Fibroblast of peridontal ligament (primary cell): ENCODE measurements around the gene B3GALT6.

Experiments
- DNase-seq: peaks from one replicate; pipeline ENCODE4 v3.0.0-alpha.2; 2010; ENCODE audit errors: extremely low read depth

B3GALT6 gene

DNA sequence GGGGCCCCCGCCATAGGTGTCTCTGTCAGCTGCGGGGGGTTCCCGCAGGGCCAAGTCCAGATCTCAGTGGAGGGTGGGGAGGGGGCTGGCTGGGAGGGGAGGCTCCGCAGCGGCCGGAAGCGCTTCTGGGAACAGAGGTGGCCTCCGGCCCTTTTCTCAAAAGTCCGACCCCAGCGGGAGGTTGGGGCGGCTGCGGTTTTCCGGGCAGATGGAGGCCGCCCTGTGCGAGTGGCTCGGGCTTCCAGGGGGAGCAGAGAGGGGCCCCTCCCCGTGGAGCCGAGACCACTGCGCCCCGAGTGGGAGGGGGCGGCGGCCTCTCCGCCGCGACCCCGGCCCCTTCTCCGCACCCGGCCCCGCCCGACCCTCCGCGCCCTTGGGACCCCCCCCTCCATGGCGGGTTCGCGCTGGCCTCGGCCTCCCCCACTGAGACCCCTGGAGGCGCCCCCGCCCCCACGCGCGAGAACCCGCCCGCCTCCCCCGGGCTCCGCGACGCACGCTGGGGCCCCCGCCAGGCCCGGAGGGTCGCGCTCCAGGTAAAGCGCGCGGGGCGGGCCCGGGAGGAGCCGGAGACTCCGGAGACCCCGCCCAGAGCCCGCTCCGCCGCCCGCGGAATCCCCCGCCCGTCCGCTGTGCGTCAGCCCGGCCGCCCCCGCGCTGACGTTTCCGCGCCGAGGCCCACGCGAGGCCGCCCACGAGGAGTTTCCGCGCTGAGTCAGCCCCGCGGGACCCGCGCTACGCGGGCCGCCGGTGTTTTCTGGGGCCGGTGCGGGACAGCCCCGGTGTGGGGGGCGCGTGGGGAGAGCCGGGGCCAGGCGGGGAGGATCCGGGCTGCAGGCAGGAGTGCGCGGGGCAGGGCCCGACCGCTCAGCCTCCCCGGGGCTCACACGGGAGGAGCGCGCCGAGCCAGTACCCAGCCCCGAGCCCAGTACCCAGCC, 30.9 kb upstream of the B3GALT6 start:
- DNase-seq, result peak; percentile 25

DNA sequence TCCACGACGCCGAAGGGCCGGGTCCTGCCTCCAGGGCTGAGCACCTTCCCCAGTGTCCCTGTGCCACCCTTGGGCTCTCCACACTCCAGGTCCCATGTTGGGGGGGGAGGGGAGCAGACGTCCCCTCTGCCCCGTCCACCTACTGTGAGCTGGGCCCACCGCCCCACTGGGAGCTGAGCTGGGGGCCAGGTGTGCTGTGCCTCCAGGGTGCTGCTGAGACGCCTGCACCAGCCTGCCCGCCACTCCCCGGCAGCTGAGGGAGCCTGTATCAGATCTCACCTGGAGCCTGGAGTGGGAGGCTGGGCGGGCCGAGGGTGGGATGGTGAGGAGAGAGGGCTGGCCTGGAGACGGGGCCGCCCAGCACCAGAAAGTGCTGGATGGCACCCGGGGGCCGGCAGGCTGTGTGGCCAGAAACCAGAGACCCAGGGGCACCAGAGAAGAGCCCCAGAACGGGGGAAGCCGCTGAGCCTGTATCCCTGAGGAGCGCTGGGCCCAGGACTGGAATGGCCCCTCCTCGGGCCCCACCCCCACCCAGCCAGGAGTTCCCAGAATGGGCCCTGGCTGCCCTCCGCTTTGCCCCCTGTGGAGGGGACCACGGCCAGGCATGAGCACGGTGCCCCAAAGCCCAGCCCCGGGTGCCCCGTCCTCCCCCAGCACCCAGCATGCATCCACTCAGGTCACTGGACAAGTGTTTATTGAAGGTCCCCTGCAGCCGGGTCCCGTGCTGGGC, 29.0 kb upstream of the B3GALT6 start:
- no peak for DNase-seq

DNA sequence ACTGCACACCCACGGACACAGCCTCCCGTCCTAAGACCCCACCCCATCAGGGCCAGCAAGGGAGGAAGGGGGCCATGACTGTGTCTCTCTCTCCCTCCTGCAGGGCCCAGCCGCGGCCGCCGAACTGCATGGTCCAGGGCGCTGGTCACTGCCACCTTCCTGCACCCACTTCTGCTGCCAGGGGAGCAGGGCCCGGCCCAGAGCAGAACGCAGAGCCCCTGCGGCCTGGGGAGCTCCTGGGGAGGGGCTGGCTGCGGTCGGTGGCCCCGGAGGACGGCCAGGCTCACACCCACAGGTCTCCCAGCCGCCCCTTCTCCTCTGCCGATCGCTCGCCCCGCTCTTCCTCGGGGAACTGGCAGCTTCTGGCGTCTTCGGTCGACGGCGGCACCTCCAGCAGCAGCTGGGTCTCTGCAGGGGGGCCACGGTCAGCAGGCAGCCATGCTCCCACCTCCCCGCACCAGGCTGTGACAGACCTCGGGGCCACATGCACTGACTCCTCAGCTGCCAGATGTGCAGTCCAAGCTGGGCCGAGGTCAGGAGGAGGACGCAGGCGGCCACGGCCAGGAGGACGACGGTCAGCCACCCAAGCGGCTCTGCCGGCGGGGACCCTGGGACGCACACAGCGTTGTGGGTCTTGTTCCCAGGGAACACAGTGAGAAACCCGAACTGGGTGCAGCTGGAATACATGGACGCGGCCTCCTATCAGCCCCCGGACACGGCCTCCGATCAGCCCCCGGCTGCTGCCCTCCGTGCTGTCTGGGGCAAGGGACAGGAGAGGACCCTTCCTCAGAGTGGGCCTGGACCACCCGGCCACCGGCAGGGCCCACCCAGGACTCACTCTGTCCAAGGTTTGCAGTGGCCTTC, 28.2 kb upstream of the B3GALT6 start:
- DNase-seq, result no peak

DNA sequence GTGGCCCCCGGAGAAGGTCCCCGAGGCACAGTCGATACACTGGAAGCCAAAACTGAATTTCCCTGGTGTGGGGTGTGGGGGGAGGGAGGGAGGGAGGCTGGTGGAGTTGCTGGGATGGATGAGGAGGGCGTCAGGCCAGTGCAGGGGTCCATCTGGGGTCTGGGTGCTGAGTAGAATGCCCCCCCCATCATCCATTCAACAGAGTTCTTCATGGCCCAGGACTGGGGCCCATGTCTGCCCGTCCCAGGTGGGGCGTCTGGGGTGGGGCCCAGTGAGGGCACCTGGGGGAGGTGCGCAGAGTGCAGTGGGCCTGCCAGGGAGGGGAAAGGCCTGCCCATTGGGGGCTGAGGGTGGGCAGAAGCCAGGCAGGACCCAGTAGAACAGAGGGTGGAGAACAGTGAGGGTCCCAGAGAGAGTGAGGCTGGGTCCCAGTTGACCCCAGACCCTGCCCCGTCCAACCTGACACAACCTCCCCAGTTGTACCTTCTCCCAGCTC, 27.6 kb upstream of the B3GALT6 start:
- DNase-seq, result no peak

DNA sequence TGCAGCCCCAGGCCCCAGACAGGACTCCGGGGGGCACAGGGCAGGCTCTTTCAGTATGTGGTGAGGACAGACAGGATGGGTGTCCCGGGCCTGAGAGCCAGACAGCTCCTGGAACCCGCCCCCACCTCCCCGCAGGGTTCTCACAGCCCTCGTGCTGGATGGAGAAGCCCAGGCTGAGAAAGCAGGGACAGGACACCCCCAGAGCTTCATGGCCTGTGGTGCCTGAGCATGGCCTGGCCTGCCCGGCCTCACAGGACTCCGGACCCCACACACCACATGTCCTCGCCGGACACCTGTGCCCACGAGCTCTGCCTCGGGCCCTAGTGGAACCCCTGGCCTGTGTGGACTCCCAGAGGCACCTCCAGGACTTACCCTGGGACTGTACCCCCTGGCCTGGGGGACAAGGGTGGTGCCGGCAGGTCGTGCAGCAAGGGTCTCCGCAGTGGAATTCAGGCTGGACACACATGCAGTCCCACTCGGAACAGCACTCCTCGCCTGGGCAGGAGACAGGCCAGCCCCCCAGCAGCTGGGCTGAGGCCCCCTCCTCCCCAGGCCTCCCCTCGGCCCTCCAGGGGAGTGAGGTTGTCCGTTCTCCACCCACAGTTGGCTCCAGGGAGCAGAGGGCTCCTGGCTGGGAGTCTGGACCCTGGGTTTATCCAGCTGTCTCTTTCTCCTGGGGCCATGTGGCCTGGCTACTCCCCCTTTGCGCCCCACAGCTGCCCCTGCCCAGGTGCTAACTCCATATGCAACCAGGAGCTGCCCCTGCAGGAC, 26.9 kb upstream of the B3GALT6 start:
- DNase-seq, result no peak

DNA sequence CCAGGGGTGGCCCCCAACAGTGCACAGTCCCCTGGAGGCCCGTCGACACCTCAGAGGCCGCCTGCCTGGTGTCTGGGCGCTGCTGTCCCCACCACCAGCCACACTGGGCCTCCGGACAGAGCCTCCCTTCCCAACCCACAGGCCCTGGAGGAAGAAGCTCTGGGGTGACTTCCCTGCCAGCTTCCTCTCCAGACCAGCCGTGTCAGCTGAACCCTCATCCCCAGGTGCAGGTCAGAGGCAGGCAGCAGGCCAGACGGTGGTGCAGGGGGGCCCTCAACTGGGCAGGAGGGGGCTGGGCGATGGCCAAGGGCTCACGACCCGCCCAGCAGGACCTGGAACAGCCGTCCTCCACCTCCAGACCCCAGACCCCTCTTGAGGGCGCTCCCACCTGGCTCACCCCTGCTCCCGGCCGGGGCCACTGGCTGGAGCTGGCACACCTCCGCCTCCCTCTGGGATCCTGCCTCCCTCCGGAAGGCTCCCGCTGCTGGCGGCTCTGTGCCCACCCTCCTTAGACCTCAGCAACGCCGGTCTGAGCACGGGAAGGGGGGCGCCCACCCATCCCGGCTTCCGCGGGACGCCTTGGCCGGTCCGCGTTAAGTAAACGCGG, 26.2 kb upstream of the B3GALT6 start:
- DNase-seq, result no peak

DNA sequence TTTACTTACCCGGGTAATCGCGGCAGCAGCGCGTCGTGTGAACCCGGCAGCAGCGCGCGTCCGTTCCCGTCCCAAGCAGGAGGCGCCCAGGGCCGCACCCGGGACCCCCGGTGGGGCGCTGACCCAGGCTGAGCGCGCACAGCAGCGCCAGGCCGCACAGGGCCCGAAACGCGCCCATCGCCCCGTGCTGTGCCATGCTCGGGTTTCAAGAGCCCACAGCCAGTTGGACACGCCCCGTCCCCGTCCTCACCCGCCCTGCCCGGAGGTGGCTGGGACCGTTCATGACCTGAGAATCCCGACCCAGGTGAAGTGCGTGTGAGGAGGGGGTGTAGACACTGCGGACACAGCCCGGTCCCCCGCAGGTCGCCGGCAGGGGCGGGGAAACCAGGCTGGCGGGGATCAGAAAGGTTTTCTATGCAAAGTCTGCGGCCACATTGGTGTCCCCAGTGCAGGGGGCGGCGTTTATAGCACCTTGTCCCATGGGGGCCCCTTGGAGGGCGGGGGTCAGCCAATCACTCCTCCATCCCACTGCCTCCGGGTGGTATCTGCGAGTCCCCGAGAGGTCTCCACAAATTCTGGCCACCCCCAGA, 25.6 kb upstream of the B3GALT6 start, which contains the start of gene TNFRSF18:
Gene TNFRSF18 (minus strand): TSS at position 217 of the 590 bp plus-strand sequence. CDS start 21 bp downstream, at position 196.
- DNase-seq, result no peak

DNA sequence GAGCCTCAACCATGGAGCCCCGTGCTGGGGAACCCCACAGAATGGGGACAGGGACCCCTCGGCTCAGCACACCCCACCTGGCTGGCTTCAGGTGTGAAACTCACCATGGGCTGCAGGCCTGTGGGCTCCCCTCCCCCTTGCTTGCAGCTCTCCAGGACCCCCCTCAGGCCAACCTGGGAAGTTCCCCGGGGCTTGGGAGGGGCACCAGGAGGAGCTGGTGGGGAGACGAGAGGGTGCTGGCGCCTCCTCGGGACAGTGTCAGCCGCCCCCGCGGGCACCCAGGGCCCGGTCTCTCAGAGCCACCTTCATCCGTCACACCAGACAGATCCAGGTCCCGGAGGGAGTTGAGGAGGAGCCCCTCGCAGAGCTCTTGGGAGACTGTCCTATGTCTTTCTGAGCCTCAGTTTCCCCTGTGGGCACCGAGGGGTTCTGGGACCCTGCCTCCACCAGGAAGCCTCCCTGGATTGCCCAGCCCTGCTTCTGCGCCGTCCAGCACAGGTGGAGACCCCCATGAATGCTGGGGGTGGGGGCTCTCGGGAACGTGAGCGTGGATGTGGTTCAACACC, 25.0 kb upstream of the B3GALT6 start:
- DNase-seq, result no peak

DNA sequence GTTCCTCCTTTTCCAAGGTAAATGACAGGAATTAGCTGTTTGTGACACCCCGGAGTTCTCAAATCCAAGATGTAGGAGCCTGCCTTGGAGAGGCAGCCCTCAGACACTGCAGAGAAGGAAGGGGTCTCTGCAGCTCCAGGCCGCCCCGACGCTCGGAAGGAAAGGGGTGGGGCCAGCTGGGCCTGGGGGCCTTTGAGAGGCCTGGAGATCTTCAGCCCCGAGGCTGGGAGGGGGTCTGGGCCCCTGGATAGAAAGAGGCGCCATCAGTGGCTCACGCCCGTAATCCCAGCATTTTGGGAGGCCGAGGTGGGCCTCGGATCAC, 24.5 kb upstream of the B3GALT6 start:
- no peak for DNase-seq

DNA sequence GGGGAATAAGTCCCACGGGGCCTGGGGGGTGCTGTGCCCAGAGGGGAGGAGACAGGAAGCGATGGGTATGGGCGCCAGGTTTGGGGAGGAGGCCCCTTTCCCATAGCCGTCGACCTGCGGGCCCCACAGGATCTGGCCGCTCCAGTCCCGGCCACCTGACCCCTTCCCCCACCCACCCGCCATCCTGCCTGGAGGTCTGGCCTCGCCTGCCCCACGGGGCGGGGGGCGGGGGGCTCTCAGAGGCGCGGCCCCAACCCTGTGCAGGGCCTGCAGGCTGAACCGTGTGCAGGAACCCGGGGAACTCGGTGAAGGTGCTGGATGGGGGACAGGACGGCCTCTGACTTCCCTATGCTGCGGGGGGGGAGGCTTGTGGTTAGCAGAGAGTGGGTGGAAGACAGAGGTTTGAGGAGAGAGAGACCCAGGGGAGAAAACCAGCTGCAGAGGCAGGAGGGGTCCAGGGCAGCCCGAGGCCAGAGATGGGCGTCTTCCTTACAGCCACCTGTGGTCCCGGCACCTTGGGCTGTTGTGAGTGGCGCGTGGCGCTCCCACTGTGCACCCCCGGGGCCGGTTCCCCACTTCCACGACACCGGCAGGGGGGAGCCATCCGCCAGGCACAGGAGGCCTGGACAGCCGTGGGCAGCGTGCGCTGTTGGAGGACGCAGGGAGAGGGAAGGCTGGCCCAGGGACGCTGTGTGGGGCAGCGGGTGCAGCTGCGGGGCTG, 23.2 kb upstream of the B3GALT6 start:
- DNase-seq, result no peak

DNA sequence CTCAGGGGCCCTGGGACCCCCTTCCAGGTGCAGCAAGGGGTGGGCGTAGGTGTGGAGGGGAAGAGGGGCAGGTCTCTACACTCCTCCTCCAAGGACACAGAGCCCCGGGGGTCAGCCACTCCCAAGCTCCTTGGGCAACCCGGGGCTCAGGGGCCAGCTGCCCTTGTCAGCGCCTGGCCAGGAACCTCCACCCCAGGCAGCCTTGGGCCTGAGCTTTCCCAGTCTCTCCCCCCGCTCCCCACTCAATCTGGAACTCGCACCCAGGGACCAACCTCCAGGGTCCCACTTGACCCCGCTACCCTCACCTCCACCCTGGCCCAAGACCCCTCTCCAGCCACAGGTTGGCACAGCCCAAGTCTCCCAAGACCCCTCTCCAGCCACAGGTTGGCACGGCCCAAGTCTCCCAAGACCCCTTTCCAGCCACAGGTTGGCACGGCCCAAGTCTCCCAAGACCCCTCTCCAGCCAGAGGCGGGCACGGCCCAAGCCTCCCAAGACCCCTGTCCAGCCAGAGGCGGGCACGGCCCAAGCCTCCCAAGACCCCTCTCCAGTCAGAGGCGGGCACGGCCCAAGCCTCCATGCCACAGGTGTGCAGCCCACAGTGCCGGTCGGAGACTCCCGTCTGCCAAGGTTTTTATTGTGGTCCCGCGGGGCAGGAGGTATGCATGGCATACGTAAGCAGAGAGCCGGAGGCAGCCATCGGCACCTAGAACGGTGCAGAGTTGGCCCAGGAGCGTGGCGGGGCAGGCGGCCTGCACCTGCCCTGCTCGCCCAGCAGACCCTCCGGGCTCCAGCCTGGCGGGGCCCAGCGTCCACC, 21.1 kb upstream of the B3GALT6 start:
- no peak for DNase-seq

DNA sequence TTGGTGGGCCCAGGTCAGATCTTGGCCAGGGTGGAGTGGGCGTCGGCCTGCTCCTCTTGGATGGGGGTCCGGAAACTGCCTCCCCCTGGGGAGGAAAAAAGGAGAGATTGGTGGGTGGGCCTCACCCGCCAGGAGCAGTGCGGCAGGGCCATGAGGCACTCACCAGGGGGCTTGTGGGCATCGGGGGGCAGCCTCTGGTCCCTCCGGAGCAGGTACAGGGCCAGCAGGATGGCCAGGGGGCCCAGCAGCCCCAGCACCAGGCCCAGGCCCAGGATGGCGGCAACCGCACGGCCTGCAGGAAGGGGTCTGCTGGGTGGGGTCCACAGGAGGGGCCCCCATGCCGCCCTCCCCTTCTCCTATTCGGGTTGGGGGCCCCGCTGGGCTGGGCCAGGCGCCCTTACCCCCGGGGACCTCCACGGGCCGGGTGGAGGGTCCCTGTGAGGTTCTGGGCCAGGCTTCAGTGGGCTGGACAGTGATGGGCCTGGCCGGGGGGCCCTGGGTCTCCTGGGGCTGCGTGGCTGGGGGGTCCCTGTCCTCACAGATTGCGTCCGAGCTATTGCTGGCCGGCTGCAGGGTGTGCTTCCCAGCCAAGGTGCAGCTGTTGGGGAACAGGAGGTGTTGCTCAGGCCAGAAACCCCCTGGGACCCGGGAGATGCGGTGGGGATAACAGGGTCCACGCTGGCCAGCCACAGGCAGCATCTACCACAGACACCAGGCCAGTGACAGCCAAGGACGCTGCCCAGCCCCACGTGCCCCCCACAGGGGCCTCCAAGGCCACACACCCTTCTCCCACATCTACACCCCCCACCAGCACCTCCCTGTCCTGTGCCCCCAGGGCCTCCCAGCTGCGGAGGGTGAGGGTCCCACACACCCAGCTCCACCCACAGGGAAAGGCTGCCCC, 20.2 kb upstream of the B3GALT6 start:
- no peak for DNase-seq

DNA sequence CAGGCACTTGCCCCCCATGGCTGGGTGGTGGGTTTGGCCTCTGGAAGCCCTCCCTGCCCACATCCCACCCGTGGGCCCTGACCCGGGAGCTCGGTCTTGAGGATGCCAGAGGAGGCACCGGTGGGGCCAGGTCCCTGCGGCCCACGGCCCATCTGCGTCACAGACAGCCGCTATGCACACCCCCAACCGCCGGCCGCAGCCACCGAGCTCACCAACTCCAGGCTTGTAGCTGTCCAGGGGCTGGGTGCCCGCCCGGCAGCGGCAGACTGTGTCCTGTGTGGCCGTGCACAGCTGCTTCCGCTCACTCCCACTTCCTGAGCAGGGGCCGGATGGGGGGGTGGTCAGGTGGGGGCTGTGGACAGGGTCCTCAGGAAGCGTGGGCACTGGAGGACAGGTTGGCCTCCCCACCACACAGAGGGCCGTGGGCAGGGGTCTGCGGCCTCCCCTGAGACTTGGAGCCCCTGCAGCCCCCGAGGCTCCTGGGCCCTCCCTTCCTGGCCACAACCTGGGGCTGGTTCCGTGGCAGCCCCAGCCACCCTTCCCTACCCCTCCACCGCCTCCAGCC, 19.2 kb upstream of the B3GALT6 start:
- DNase-seq, result no peak

DNA sequence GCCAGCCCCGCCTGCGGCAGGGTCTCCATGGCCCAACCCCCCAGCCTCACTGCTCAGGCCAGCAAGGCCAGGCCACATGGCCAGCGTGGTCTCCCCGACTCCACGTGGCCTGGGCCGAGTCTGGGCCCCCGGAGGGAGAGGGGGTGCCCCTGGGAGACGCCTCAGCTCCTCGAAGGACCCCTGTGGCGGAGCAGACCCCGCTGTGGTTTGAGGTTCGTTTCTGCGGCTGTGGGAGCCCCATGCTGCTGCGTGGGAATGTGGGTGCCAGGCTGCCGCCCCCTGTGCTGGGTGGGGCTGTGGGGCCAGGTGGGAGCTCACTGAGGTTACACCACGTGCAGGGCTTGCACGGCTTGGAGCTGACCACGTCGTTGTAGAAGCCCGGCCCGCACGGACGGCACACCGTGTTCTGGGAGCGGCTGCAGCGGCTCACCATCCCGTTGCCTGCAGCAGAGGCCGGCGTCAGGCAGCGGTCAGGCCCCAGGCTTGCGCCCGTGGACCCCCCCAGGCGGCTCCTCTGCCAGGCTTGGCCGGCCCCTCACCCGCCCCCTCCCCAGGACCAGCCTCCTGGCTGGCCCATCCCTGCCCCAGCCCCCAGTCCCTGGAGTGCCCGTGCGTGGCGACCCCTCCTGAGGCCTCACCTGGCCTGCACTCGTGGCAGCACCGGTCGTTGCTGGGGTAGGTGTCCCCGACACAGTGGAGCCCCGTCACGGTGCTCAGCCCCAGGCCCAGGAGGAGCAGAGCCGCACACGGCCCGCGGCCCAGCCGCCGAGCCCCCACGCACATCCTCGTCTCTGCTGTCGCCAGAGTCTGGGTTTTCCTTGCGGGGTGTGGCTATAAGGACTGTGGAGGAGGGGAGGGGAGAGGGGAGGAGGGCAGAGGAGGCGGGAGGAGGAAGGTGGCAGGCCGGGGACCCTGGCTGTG, 18.4 kb upstream of the B3GALT6 start, which contains the start of gene TNFRSF4:
Gene TNFRSF4 (minus strand): TSS at position 809 of the 921 bp plus-strand sequence. CDS start 26 bp downstream, at position 783.
- DNase-seq, result no peak

DNA sequence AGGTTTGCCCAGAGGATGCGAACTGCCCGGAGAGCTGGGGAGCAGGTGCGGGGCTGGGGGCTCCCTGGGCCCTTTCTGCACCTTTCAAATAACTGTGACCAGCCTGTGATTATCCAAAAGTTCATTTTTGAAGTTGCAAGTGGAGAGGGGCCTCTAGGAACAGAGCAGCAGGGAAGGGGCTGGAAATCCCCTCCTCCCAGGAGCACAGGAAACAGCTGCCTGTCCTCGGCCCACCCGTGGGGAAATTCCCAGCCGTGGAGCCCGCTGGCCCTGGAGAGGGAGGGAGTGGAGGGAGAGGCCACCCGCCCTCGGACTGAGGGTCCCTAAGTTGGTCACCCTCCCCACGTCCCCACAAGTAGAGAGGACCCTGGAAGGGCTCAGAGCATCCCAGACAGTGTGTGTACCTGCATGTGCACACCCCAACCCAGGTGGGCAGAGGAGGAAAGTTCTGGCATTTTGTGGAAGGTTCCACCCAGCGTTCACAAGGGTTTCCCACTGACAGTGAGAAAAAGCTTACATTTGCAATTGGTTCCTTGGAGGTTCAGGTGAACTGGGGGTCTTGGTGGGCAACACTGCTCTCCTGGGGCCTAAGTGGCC, 16.9 kb upstream of the B3GALT6 start:
- DNase-seq, result no peak
